Measurements from ENCODE around the gene RNLS.

GRCh38 chr10:88474884-88475844 is 108.0 kb downstream of the RNLS start:
- no peak for TF ChIP-seq CTCF (IDR thresholded peaks at IDR 0.05)
- no peak for TF ChIP-seq POLR2A (IDR thresholded peaks at IDR 0.05)
